ENCODE data around the gene CSTF3.
A peak's percentile ranks its signal among the peaks of the same experiment; 100 is the strongest.

The CSTF3 gene

GRCh38 chr11:33043221-33043830 is 118.0 kb downstream of the CSTF3 start:
- no peaks in the 10 kb centered on the region for H3K27me3 ChIP-seq (ENCODE audit: insufficient read depth, low read depth)
- H3K4me1 ChIP-seq (ENCODE audit: low read depth, poor library complexity, severe bottlenecking), result peaks cover 12% of the 10 kb centered on the region
- H2AFZ ChIP-seq (ENCODE audit: low read depth), result no peak overlapping the region
- H3K4me3 ChIP-seq (IDR thresholded peaks at IDR 0.05; ENCODE audit: insufficient read depth, low read depth, low read length), result no peak overlapping the region
- no peak overlapping the region for H3K4me2 ChIP-seq
- no peaks in the 10 kb centered on the region for H4K20me1 ChIP-seq (ENCODE audit: insufficient read depth)
- no peaks in the 10 kb centered on the region for H3K36me3 ChIP-seq (ENCODE audit: insufficient read depth)
- H3K27ac ChIP-seq, result no peak overlapping the region
- TF ChIP-seq, protein P1, sequence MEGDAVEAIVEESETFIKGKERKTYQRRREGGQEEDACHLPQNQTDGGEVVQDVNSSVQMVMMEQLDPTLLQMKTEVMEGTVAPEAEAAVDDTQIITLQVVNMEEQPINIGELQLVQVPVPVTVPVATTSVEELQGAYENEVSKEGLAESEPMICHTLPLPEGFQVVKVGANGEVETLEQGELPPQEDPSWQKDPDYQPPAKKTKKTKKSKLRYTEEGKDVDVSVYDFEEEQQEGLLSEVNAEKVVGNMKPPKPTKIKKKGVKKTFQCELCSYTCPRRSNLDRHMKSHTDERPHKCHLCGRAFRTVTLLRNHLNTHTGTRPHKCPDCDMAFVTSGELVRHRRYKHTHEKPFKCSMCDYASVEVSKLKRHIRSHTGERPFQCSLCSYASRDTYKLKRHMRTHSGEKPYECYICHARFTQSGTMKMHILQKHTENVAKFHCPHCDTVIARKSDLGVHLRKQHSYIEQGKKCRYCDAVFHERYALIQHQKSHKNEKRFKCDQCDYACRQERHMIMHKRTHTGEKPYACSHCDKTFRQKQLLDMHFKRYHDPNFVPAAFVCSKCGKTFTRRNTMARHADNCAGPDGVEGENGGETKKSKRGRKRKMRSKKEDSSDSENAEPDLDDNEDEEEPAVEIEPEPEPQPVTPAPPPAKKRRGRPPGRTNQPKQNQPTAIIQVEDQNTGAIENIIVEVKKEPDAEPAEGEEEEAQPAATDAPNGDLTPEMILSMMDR (conservative IDR thresholded peaks at IDR 0.05; ENCODE audit: low read depth, low read length), result no peak
- H3K9ac ChIP-seq, result no peak overlapping the region
- H3K79me2 ChIP-seq (ENCODE audit: insufficient read depth, low read depth), result no peaks in the 10 kb centered on the region

DNA sequence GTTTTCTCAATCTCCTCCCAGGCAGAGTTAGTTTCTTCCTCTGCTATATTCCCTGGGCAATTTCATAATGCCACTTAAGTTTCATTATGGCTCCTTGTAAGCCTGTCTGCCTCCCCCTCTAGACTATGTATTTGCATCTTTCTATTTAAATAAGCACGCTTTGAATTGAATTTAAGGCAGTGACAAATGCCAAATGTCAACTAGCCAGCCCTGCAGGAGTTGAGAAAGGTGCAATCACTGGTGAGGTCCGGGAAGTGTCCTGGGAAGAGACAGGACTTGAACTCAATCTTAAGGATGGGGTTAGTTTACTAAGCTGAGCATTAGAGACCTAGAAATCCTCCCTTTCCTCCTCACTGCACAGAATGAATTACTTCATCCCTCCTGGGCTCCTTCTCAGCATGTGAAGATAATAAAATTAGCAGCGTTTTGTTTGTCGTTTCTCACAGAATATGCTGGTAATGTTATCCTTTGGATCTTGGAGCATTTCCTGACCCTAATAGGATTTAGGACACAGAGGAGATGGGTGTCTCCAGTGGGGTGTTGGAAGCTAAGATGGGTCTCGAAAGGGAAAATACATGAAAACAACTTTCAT is 120.3 kb downstream of the CSTF3 start:
- H3K9ac ChIP-seq, result no peak overlapping the region
- no peaks in the 10 kb centered on the region for H4K20me1 ChIP-seq (ENCODE audit: insufficient read depth)
- H3K4me2 ChIP-seq, result peak overlapping the region; percentile 96
- no peaks in the 10 kb centered on the region for H3K36me3 ChIP-seq (ENCODE audit: insufficient read depth)
- no peak overlapping the region for H3K4me3 ChIP-seq (IDR thresholded peaks at IDR 0.05; ENCODE audit: insufficient read depth, low read depth, low read length)
- H3K79me2 ChIP-seq (ENCODE audit: insufficient read depth, low read depth), result no peaks in the 10 kb centered on the region
- H2AFZ ChIP-seq (ENCODE audit: low read depth), result 0 out of 2 replicates have a peak overlapping the region, but pooled peaks have one; percentile 97
- H3K27ac ChIP-seq, result no peak overlapping the region
- TF ChIP-seq, protein P1 (conservative IDR thresholded peaks at IDR 0.05; ENCODE audit: low read depth, low read length), result no peak
- peaks cover 12% of the 10 kb centered on the region for H3K4me1 ChIP-seq (ENCODE audit: low read depth, poor library complexity, severe bottlenecking)
- H3K27me3 ChIP-seq (ENCODE audit: insufficient read depth, low read depth), result no peaks in the 10 kb centered on the region

DNA sequence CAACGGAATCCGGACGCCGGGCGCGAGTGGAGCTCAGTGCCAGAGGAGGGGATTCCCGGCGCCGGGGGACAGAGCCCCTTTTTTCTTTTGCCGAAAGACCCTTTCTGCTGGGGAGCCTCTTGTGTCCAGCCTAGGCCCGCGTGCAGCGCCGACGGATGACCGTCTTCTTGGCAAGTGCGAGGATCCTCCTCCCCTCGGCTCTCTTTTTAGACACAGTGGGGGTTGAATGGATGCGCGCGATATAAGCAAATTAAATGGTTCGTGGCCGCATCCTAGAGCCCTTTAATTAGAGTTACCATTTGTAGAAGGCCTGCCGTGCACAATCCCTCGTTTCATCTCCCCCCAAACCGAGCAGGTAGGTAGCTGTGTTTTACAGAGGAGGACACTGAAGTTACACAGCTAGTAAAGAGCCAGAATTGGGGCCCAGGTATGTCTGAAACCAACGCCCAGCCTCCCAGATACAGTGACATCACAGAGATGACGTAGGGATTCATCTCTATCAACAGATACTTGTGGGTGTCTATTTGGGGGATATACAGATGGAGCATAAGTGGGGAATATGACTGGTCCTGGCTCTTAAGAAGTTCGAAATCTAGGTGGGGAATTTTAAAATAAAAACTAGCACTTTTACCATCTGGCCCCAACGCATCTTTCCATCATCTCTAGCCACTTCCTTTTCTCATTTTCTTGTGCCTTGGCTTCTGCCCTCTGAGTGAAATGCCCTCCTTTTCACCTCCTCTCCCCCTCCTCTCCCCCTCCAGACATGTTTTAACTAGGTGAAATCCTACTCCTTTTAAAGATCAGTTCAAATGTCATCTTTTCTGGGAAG is 121.0 kb downstream of the CSTF3 start:
- H3K27me3 ChIP-seq (ENCODE audit: insufficient read depth, low read depth), result no peaks in the 10 kb centered on the region
- no peaks in the 10 kb centered on the region for H3K36me3 ChIP-seq (ENCODE audit: insufficient read depth)
- H3K4me2 ChIP-seq, result peak overlapping the region; percentile 96
- TF ChIP-seq, protein P1 (conservative IDR thresholded peaks at IDR 0.05; ENCODE audit: low read depth, low read length), result no peak
- no peaks in the 10 kb centered on the region for H4K20me1 ChIP-seq (ENCODE audit: insufficient read depth)
- H3K4me3 ChIP-seq (IDR thresholded peaks at IDR 0.05; ENCODE audit: insufficient read depth, low read depth, low read length), result no peak overlapping the region
- peak overlapping the region; percentile 94 for H3K9ac ChIP-seq
- H3K79me2 ChIP-seq (ENCODE audit: insufficient read depth, low read depth), result no peaks in the 10 kb centered on the region
- H2AFZ ChIP-seq (ENCODE audit: low read depth), result peak overlapping the region; percentile 97
- peaks cover 12% of the 10 kb centered on the region for H3K4me1 ChIP-seq (ENCODE audit: low read depth, poor library complexity, severe bottlenecking)
- H3K27ac ChIP-seq, result peak overlapping the region; percentile 80

GRCh38 chr11:33039274-33040032 is 121.8 kb downstream of the CSTF3 start, which contains the start of gene TCP11L1:
Gene TCP11L1, plus strand, starts transcription at chr11:33039572. Its CDS starts 4,202 bp downstream, at chr11:33043774.
- peak within 1 kb of the TSS; percentile 80 for H3K27ac ChIP-seq
- peak within 1 kb of the TSS; percentile 94 for H3K9ac ChIP-seq
- peaks cover 12% of the 10 kb centered on the region for H3K4me1 ChIP-seq (ENCODE audit: low read depth, poor library complexity, severe bottlenecking)
- H3K36me3 ChIP-seq (ENCODE audit: insufficient read depth), result no peaks in the 10 kb centered on the region
- H2AFZ ChIP-seq (ENCODE audit: low read depth), result peak within 1 kb of the TSS; percentile 97
- H4K20me1 ChIP-seq (ENCODE audit: insufficient read depth), result no peaks in the 10 kb centered on the region
- H3K4me2 ChIP-seq, result peak within 1 kb of the TSS; percentile 96
- H3K79me2 ChIP-seq (ENCODE audit: insufficient read depth, low read depth), result no peaks in the 10 kb centered on the region
- no peak within 1 kb of the TSS for H3K4me3 ChIP-seq (IDR thresholded peaks at IDR 0.05; ENCODE audit: insufficient read depth, low read depth, low read length)
- H3K27me3 ChIP-seq (ENCODE audit: insufficient read depth, low read depth), result no peaks in the 10 kb centered on the region
- TF ChIP-seq, protein P1 (conservative IDR thresholded peaks at IDR 0.05; ENCODE audit: low read depth, low read length), result no peak
